Cerebellar nuclear complex (tissue), 1 donor: ENCODE results near the gene OIP5.
A peak's percentile ranks its signal among the peaks of the same experiment; 100 is the strongest.
"Not testable (repeated sequence)": the region's sequence is repeated elsewhere in the genome, so short reads cannot be mapped to it uniquely, and the experiment has no call there.

Source experiments
- DNase-seq, 2 experiments: peaks; one replicate each; lab custom pipeline; 2025; lab: John Stamatoyannopoulos, UW

The OIP5 gene

DNA sequence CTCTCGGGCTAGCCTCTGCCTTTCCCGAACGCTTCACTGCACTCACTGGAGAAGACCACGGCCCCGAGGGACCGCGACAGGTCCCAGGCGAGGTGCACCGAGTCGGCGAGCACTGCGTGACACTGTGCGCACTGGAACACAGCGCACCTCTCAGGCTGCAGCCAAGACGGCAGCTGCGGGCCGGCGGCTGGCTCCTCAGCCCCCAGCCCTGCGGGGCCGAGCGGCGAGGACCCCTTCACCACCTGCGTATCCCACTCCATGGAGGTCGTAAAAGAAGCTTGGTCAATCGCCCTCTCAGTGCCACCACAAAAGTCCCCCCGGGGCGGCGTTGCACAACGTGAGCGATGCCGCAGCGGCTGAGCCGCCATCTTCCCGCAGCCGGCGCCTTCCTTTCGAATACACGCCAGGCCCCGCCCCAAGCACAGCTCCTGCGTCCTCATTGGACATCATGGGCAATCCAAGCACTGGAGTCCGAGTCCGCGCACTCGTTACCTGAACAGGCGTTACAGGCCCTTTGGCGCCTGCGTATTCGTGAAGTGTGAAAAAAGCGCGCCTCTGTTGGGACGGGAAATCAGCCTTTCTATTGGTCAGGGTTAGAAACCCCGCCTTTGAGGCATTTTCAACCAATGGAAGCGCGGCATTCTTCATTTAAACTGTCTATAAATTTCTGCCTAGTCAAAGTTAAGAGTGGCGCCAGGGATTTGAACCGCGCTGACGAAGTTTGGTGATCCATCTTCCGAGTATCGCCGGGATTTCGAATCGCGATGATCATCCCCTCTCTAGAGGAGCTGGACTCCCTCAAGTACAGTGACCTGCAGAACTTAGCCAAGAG lies at the start of gene OIP5, which contains the start of gene NUSAP1:
Gene OIP5, minus strand, starts transcription at position 398 of the 832 bp plus-strand sequence. Its CDS starts 30 bp downstream, at position 368.
Gene NUSAP1, plus strand, starts transcription at position 688 of the 832 bp plus-strand sequence. Its CDS starts 77 bp downstream, at position 765.
- peak; percentile 89 to 94 for DNase-seq

DNA sequence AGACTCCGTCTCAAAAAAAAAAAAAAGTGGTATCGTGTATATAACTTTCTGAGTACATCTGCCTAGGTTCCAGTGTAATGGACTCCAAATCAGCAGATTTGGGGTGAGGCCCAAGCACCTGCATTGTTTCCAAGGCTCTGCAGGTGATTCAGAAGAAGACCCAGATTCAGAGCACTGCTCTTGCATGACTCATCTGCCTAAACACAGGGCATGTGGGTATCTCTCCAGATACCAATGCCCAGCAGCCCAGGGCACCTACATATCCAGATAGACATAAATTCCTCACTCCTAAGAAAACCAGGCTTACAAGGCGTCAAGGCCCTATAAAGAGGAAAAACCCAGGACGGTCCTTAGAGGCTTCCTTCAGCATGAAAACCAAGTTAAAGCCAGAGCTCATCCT lies 45.6 kb upstream of the OIP5 start:
- no peak for DNase-seq

DNA sequence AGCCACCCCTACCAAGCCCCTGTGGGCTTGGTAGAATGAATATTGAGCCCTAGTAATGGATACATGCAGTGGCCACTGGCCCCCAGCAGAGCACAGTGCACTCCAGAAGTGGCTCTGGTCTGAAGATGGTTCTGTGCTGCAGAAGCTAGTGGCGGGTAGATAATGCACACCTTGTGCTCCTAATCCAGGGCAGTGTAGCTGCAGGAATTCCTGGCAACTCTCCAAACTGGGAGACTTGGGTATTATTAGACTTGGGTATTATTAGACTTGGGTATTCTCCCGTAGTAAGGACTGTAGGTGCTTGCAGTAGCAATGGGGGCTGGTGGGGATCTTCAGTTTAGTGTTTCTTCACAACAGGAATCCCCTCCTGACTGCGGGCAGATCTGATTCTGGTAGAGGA lies 35.0 kb upstream of the OIP5 start:
- no peak for DNase-seq

DNA sequence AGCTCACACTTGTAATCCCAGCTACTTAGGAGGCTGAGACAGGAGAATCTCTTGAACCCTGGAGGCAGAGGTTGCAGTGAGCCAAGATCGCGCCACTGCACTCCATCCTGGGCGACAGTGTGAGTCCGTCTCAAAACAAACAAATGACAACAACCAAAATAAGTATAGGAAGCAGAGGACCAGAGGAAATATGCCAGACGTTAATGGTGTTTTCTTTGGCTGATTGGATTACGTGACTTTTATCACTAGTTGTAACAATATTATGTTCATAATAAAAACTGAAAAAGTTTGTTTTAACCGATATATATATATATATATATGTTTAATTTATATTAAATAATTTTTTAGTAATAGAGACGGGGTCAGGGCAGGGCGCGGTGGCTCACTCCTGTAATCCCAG lies 22.0 kb upstream of the OIP5 start:
- no peak for DNase-seq

DNA sequence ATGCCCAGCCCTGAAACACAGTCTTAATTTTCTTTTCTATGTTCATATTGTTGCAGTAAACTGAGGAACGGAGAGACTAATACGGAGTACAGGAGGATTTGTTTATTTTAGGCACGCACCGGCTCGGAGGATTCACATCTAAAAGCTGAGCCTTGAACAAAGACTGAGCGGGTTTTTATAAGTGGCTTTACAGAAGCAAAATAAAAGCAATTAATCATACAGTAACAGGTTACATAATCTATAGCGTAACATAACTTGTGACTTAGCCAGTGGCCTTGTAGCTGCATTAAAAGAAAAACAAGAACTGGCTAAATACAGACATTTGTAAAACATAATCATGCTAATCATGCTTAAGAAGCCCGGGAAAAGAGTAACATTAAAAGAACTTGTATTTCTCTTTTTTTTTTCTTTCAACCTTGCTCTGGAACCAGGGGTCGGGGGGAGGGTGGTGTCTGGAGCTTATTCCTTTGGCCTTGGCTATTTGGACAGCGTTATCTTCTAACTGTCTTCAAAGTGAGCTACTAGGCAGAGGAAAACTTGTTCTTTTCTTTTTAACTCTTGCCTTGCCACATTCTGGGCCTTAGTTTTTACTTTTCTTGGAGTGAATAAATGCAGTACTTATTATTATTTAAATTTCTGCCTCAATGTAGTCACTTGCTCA lies 17.8 kb upstream of the OIP5 start:
- DNase-seq = no peak

DNA sequence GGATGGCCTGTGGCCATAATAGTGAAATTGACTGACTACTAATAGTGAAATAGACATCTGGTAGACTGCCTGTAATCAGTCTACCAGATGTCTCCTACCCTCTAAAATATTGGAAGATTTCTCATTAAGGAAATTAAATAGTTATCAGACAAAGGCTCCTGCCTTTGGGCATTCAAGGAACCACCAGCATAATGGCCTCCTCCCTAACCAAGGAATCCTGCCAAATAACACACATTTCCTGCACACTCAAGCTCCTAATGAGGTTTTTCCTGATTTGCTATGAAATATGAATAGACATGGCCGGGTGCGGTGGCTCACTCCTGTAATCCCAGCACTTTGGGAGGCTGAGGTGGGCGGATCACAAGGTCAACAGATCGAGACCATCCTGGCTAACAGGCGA lies 14.8 kb upstream of the OIP5 start:
- DNase-seq = no peak

DNA sequence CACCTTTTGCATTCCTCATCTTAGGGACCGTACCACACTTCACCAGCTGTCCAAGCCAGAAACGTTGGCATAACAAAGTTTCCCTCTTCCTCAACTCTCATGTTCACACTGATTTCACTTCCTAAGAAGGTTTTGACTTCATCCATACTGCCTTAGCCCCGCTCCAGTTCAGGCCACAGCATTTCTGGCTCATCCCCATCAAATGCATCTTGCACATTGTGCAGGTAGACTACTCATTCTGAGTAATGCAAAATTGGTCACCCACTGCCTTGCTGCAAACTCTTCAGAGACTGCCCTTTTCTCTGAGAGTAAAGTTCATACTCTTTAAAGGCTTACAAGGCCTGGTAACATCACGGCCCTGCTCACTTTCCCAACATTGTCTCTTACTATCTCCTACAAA lies 9.1 kb upstream of the OIP5 start:
- no peak for DNase-seq

DNA sequence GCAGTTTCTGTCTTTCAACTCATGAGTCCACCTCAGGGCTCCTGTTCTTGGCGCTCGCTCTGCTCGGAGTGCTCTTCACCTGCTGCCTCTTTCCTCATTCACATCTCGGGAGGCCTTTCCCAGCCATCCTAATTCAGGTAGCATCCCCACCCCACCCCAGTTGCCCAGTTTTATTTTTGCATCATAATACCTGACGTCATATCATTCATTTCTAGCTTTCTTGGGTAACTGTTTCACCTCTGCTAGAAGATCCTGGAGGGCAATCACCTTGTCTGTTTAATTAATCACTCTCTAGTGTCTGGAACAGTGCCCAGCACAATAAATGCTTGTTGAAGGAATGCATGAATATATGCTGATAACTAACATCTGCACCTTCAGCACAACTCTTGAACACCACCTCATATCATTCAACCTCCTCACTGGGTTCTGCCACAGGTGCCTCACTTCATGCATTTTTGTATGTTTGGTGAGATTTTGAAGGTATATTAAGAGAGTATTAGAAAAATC lies 7.9 kb upstream of the OIP5 start:
- DNase-seq = no peak

DNA sequence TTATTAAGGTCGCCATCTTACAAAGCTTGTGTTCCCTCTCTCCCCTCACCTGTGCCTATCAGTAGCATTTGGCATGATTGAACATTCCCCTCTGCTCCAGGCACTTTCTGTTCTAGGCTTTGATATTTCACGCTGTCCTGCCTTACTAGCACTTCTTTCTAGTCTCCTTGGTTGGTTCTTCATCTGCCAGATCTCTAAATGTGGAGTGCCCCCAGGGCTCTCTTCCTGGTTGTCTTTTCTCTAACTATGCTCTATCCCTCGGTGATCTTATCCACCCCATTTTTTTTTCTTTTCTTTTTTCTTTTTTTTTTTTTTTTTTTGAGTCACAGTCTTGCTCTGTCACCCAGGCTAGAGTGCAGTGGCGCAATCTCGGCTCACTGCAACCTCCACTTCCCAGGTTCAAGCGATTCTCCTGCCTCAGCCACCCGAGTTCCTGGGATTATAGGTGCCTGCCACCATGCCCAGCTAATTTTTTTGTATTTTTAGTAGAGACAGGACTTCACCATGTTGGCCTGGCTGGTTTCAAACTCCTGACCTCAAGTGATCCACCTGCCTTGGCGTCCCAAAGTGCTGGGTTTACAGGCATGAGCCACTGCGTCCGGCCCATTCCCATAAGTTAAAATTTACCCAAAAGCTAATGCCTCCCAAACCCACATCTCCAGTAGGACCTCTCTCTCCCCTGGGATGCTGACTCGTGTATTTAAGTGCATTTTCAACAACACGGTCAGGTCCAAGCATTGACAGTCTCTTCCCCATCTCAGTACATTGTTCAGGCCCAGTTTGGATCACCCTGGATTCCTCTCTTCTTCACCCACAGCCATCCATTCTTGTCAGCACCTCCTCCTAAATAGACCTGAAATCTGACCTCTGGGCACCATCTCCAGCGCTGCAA lies 5.5 kb upstream of the OIP5 start:
- no peak for DNase-seq

DNA sequence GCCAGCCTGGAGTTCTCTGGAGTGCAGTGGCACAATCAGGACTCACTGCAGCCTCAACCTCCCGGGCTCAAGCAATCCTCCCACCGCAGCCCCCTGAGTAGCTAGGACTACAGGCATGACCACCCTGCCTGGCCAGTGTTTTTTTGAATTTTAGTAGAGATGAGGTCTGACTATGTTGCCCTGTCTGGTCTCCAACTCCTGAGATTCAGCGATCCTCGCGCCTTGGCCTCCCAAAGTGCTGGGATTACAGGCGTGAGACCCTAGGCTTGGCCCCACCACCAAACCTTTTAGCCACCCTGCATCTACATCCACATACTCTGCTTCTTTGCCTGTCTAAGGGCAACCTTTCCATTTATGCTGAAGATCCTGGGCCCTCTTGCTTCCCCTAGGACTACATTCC lies 4.7 kb upstream of the OIP5 start:
- DNase-seq = no peak

DNA sequence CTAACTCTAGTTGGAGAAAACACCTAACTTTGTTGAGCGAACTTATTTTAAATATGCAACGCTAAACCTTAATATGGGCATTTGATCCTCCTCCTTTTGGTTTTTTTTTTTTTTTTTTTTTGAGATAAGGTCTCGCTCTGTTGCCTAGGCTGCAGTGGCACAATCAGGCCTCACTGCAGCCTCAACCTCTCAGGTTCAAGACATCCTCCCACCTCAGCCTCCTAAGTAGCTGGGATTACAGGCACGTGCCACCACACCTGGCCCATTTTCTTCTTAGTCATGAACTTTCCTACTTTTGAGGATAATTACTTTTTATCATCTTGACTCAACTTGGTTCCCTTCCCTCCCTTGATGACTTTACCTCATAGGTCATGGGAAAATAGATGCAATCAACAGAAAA lies 4.2 kb upstream of the OIP5 start:
- no peak for DNase-seq

DNA sequence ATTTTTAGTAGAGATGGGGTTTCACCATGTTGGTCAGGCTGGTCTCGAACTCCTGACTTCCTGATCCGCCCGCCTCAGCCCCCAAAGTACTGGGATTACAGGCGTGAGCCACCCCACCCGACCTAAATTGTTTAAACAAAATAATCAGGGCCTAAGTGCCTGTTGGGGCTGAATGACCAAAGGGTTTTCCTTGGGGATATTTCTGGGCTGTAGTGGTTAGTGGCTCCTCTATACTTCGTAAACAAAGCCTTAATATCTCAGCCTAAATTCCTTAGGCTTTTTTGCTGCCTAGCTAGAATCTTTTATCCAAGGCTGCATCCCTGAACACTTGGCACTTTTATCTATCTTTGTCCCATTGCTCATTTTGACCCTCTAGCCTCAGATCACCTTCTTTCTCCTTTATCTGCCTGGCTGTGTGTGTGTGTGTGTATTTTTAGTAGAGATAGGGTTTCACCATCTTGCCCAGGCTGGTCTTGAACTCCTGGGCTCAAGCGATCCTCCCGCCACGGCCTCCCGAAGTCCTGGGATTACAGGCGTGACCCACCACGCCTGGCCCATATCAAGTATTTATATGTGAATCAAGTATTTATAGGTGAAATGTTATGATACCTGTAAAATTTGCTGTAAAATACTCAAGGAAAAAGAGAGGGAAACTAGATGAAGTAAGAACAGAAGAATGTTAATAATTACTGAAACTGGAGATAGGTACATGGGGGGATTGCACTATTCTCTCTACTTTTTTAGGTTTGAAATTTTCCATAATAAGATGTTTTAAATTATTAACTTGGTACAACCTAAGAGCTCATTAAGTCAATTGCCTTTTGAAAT lies 2.1 kb upstream of the OIP5 start:
- no peak for DNase-seq

DNA sequence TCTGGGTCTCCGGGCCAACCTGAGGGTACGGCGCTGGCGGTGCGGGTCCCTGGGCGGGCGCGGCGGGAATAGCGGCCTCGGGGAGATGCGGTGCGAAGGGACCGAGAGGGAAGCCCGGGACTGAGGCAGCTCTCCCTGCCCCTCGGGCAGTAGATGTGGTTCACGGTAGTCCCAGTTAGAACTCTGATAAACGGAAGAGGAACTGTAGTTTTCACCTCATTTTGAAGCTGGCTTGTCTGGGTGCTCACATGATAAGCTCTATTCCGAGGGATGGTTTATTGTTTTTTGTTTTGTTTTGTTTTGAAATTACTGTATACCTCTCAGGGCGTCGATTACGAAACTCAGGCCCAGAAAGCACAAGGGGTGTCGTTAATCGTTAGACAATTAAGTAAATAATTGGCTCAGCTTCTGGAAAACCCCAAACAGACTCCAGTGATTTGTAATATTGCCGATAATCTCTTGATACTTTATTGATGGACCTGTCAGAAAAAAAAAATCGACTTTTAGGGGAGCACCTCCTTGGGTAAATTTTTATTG lies 703 bp upstream of the OIP5 start:
- DNase-seq = no peak

DNA sequence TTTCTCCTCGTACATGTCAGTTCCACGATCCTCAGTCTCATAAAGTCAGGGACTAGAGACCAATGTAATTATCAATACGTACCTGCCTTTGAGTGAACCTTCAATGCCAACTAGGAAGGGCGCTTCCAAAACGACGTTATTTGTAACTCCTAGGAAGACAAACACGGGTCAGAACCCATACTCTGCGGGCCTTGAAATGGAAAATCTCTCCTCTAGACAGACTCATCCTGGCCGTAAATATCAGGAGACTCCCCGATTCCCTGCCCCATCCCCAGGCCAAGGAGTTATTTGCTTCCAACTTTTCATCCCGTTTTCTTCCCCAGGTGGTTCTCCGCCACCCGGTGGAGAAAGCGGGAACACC lies 578 bp downstream of the OIP5 start:
- DNase-seq = peak in 1 of 2 experiments; percentile 9

DNA sequence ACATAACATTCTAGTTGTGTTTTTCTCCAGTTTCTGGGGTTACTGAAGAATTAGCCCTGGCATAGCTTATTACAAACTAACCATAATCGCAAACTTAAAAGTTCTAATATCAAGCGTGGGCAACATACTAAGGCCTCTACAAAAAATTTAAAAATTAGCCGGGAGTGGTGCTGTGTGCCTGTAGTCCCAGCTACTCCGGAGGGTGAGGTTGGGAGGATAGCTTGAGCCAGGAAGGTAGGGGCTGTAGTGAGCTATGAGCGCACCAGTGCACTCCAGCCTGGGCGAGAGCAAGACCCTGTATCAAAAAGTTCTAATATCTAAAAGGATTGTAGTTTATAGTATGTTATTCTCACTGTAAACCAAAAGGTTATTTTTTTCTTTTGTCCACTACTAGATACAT lies 1.1 kb downstream of the OIP5 start:
- DNase-seq = no peak

DNA sequence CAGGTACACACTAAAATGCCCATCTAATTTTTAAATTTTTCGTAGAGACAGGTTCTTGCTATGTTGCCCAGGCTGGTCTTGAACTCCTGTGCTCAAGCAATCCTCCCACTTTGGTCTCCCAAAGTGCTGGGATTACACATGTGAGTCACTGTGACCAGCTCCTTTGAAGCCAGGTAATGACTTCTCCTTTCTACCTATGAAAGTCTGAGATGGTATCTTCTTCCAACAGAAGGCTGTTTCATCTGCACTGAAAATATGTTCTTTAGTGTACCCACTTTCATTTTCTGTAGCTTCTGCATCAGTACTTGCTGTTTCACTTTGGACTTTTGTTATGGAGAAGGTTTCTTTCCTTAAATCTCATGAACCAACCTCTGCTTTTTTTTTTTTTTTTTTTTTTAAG lies 8.8 kb downstream of the OIP5 start:
- DNase-seq = no peak

DNA sequence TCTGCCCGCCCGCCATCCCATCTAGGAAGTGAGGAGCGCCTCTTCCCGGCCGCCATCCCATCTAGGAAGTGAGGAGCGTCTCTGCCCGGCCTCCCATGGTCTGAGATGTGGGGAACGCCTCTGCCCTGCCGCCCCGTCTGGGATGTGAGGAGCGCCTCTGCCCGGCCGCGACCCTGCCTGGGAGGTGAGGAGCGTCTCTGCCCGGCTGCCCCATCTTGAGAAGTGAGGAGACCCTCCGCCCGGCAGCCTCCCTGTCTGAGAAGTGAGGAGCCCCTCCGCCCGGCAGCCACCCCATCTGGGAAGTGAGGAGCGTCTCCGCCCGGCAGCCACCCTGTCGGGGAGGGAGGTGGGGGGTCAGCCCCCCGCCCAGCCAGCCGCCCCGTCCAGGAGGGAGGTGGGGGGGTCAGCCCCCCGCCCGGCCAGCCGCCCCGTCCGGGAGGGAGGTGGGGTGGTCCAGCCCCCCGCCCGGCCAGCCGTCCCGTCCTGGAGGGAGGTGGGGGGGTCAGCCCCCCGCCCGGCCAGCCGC lies 11.5 kb downstream of the OIP5 start:
- DNase-seq = not testable (repeated sequence)

DNA sequence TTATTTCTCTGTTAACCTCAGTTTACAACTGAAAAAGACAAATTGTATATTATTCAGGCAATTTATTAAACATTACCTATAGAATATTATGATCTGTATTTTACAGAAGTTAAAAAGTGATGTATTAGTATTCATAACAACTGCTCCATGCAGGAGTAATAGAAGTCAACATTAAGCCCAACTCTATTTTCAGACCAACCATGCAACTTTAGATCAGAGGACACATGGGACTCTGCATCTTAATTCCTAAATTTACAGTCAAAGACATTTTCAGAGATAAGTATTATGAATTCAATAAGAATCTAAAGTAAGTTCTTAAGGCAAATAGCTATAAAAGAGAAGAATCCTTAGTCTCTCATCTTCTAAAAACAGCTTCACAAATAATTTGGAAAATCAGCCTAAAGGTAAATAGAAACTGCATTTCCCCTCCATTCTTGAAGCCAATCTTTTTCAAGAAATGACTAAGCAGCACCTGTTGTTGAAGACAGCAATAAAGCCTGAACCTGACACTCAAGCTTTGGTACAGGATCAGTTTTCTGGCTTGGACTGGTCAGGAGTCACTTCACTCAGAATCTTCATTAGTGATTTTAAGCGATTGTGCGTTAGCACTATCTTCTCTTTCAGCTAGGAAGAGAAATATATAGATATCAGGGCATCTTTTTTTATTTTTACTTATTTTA lies 23.0 kb downstream of the OIP5 start:
- no peak for DNase-seq

DNA sequence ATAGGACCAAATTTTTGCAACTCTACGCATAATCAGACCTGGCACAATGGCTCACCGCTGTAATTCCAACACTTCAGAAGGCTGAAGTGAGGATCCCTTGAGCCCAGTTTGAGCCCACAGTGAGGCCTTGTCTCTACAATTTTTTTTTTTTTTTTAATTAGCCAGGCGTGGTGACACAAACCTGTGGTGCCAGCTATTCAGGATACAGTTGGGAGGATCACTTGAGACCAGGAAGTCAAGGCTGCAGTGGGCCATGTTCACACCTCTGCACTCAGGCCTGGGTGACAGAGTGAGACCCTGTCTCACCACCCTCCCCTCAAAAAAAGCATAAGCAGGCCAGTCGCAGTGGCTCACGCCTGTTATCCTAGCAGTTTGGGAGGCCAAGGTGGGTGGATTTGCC lies 24.7 kb downstream of the OIP5 start:
- no peak for DNase-seq

DNA sequence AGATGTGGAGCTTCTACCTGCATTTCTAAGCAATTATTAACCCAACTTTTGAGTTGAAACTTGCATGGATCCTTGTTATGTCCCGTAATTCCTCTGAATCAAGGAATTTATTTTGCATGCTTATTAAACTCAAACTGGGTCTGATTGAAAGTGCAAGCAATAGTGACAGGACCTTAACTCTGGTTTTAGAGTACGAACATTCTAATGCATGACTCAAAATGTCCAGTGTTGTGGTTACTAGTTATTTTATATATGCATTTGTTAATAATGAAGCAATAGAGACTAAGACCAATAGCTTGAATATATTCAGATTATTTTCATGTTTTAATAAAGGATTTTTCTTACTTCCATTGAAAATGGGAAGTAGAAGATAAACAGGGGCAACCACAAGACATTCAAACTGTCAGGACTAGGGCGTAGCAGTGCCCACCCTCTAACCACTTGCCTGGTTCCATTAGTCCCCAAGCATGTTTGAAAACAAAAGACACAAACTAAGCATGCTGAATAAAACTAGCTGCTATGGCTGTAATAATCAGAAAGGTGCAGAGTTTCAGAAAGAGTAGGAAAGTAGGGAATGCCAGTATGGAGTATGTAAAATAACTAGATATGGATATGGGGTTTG lies 28.1 kb downstream of the OIP5 start:
- no peak for DNase-seq
